Loucy (cell line): Measurements from ENCODE around the gene SUPT3H.

Source experiments
- H2AFZ ChIP-seq: fragments of 200-600 bp; sonication (generic); 2 replicates; pipeline ENCODE4 v1.6.0; 2016; ENCODE audit warnings: antibody characterized with exemption, mild to moderate bottlenecking, low read length, moderate library complexity
- H3F3A ChIP-seq: fragments of 200-600 bp; 2 replicates; pipeline ENCODE4 v1.6.0; 2016; ENCODE audit warnings: antibody characterized with exemption, low read depth, mild to moderate bottlenecking
- H3K27me3 ChIP-seq: fragments of 200-600 bp; sonication (generic); 2 replicates; pipeline ENCODE4 v1.6.1; 2014; ENCODE audit warnings: low read length, mild to moderate bottlenecking; ENCODE audit not compliant: insufficient read depth, poor library complexity, severe bottlenecking
- H3K36me3 ChIP-seq: fragments of 200-600 bp; sonication (generic); 2 replicates; pipeline ENCODE4 v1.6.1; 2016; ENCODE audit warnings: low read length; ENCODE audit not compliant: insufficient read depth
- H3K4me1 ChIP-seq: fragments of 200-600 bp; sonication (generic); 2 replicates; pipeline ENCODE4 v1.5.1; 2014; ENCODE audit warnings: low read length, mild to moderate bottlenecking; ENCODE audit not compliant: insufficient read depth, poor library complexity, severe bottlenecking
- H3K4me2 ChIP-seq: fragments of 200-600 bp; sonication (generic); 2 replicates; pipeline ENCODE4 v1.6.0; 2014; ENCODE audit warnings: antibody characterized with exemption, low read length, low read depth, mild to moderate bottlenecking; ENCODE audit not compliant: poor library complexity, severe bottlenecking
- H3K4me3 ChIP-seq: fragments of 200-600 bp; sonication (generic); 2 replicates; pipeline ENCODE4 v1.5.1; 2014; ENCODE audit warnings: low read length, mild to moderate bottlenecking, mixed read lengths; ENCODE audit not compliant: poor library complexity, severe bottlenecking
- H3K79me2 ChIP-seq: fragments of 200-600 bp; sonication (generic); 2 replicates; pipeline ENCODE4 v1.6.1; 2014; ENCODE audit warnings: low read length; ENCODE audit not compliant: insufficient read depth
- H3K9ac ChIP-seq: fragments of 200-600 bp; sonication (generic); 2 replicates; pipeline ENCODE4 v1.6.0; 2014; ENCODE audit warnings: mild to moderate bottlenecking, low read depth, low read length, moderate library complexity; ENCODE audit not compliant: poor library complexity, severe bottlenecking
- H3K9me2 ChIP-seq: fragments of 200-600 bp; sonication (generic); replicated peaks from 2 replicates; pipeline ENCODE4 v1.6.1; 2016; ENCODE audit warnings: low read depth, low read length, mixed read lengths
- H3K9me3 ChIP-seq: fragments of 200-600 bp; sonication (generic); 2 replicates; pipeline ENCODE4 v1.6.1; 2014; ENCODE audit warnings: mild to moderate bottlenecking, antibody characterized with exemption, low read length, low read depth; ENCODE audit not compliant: insufficient read depth
- H4K20me1 ChIP-seq: fragments of 200-600 bp; sonication (generic); 2 replicates; pipeline ENCODE4 v1.6.0; 2014; ENCODE audit warnings: antibody characterized with exemption, low read length, mild to moderate bottlenecking; ENCODE audit not compliant: insufficient read depth, poor library complexity, severe bottlenecking
- EZH2phosphoT487 ChIP-seq: fragments of 200-600 bp; IDR thresholded peaks from 2 replicates; pipeline ENCODE4 v1.6.1; 2018; ENCODE audit warnings: antibody characterized with exemption, mild to moderate bottlenecking, moderate library complexity, borderline replicate concordance
- TF ChIP-seq, protein P1 (sequence below): fragments of 200-600 bp; sonication (generic); conservative IDR thresholded peaks from 2 replicates; pipeline ENCODE4 v1.5.1; 2014; ENCODE audit warnings: mild to moderate bottlenecking, antibody characterized with exemption, low read length

SUPT3H gene

DNA sequence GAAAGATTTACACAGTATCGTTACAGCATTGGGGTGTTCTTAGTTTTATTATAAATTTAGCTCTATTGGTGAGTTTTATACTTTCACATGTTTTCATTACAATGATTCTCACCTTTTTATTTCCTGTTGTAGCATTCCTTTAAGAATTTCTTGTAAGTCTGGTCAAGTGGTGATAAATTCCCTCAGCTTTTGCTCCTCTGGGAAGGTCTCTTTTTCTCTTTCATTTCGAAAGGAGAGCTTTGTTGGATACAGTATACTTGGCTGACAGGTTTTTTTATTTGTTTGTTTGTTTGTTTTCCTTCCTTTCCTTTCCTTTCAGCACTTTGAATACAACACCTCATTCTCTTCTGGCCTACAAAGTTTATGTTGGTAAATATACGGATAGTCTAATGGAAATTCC, 299.3 kb downstream of the SUPT3H start:
- Histone ChIP-seq H3K9me3 (peaks cover 7% of the 10 kb centered on the region; the same call in 1 of the 2 replicates), H3K27me3 (no peaks in the 10 kb centered on the region), H3K79me2 (no peaks in the 10 kb centered on the region)

GRCh38 chr6:45076217-45076930, 301.4 kb downstream of the SUPT3H start:
- H3K36me3 ChIP-seq, result no peaks in the 10 kb centered on the region
- H3K27me3 ChIP-seq, result no peaks in the 10 kb centered on the region
- no peaks in the 10 kb centered on the region for H4K20me1 ChIP-seq
- H3K4me1 ChIP-seq, result peaks cover 47% of the 10 kb centered on the region
- H3F3A ChIP-seq, result no peaks in the 10 kb centered on the region
- no peak overlapping the region for H2AFZ ChIP-seq
- no peak overlapping the region for H3K9ac ChIP-seq
- peaks cover 7% of the 10 kb centered on the region; the same call in 1 of the 2 replicates for H3K9me3 ChIP-seq
- H3K4me3 ChIP-seq, result no peak overlapping the region
- no peak overlapping the region for H3K4me2 ChIP-seq
- no peaks in the 10 kb centered on the region for H3K79me2 ChIP-seq
- no peaks in the 10 kb centered on the region for H3K9me2 ChIP-seq
- TF ChIP-seq, protein P1, sequence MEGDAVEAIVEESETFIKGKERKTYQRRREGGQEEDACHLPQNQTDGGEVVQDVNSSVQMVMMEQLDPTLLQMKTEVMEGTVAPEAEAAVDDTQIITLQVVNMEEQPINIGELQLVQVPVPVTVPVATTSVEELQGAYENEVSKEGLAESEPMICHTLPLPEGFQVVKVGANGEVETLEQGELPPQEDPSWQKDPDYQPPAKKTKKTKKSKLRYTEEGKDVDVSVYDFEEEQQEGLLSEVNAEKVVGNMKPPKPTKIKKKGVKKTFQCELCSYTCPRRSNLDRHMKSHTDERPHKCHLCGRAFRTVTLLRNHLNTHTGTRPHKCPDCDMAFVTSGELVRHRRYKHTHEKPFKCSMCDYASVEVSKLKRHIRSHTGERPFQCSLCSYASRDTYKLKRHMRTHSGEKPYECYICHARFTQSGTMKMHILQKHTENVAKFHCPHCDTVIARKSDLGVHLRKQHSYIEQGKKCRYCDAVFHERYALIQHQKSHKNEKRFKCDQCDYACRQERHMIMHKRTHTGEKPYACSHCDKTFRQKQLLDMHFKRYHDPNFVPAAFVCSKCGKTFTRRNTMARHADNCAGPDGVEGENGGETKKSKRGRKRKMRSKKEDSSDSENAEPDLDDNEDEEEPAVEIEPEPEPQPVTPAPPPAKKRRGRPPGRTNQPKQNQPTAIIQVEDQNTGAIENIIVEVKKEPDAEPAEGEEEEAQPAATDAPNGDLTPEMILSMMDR, result no peak
- TF ChIP-seq EZH2phosphoT487, result no peak

More for the DNA sequence above, 299.3 kb downstream of the SUPT3H start:
- no peak for TF ChIP-seq EZH2phosphoT487
- TF ChIP-seq, protein P1, result no peak
- Histone ChIP-seq H3K9me2 (no peaks in the 10 kb centered on the region), H3K36me3 (no peaks in the 10 kb centered on the region), H3K4me1 (peaks cover 27% of the 10 kb centered on the region), H3K9ac (no peak overlapping the region), H2AFZ (no peak overlapping the region), H3K4me2 (no peak overlapping the region), H3K4me3 (no peak overlapping the region), H4K20me1 (no peaks in the 10 kb centered on the region), H3F3A (no peaks in the 10 kb centered on the region)

GRCh38 chr6:45075246-45075645, 302.5 kb downstream of the SUPT3H start:
- Histone ChIP-seq H3K9ac (no peak overlapping the region), H4K20me1 (no peaks in the 10 kb centered on the region), H3K9me2 (no peaks in the 10 kb centered on the region), H3K9me3 (peaks cover 7% of the 10 kb centered on the region; the same call in 1 of the 2 replicates), H3K79me2 (no peaks in the 10 kb centered on the region), H3F3A (no peaks in the 10 kb centered on the region), H2AFZ (no peak overlapping the region), H3K27me3 (no peaks in the 10 kb centered on the region), H3K4me2 (no peak overlapping the region), H3K4me3 (no peak overlapping the region), H3K36me3 (no peaks in the 10 kb centered on the region), H3K4me1 (peaks cover 50% of the 10 kb centered on the region)
- TF ChIP-seq, protein P1, result no peak
- TF ChIP-seq EZH2phosphoT487, result no peak
